Measurements from ENCODE around the gene KAZN.

The KAZN gene

DNA sequence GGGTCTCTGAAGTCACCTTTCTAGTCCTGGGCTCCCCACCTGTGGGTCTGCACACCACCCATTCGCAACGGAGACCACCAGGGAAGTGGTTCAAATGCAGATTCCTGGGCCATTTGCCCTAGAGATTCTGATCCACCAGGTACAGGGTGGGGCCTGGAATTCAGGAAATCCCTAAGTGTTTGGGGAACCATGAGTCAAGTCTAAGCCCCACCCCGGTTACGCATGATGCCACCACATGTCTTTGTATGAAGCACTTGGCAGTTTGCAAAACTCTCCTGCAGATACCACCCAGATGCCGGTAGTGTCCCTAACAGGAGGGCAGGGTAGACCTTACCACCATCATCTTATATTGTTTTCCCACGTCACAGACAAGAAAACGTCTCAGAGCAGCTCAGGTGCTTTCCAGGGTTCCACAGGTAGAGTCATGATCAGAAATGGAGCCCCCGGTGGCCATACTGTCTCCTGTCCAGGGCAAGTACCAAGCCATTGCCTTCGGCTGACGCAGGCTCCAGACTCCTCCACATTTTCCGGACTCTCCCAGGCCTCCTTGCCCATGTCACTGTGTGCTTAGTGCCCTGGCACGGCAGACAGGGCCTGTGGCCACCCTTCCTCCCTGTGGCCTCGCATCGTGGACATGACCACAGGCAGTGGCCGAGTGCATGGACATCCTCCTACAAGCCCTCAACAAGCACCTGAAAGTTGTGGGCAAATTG lies 465.9 kb downstream of the KAZN start:
- no peak for DNase-seq (ENCODE audit: low read depth in 1 of 2, low spot score in 1 of 2)

DNA sequence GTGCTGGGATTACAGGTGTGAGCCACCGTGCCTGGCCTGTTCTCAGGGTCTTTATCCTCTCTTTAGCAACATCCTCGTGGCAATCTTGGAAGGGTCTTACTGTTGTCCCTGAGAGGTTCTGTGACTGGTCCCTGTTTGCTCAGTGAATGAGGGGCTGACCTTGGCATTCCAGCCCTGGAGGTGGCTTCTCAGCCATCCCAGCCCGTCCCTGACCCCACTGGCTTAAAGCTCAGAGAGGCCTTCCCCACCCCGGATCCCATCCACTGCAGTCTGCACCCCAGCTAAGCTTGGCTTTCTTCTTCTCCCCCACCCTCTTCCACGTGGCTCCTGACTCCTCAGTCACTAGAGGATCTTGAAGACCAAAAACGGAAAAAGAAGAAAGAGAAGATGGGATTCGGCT lies 466.8 kb downstream of the KAZN start:
- no peak for DNase-seq (ENCODE audit: low read depth in 1 of 2, low spot score in 1 of 2)

GRCh38 chr1:15065736-15066135 lies 467.3 kb downstream of the KAZN start:
- DNase-seq (ENCODE audit: low read depth in 1 of 2, low spot score in 1 of 2): no peak

DNA sequence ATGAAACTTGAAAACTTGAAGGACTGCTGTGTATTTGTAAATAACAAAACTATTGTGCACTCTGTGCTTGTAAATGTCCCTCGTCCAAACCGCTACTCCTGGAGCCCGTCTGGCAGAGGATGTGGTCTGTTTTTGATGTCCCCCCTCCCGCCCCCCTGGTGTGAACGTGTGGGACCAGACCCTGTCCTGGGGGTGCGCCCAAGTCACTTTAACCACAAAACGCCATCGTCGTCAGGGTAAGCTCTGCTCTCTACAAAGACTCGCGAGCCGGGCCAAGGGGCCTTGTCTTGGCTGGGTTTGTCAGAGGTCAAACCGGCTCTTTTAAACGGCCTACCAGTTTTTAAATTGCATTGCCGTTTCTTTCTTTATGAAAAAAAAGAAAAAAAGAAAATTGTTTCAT lies 467.7 kb downstream of the KAZN start:
- no peak for DNase-seq (ENCODE audit: low read depth in 1 of 2, low spot score in 1 of 2)

- DNase-seq (ENCODE audit: low read depth in 1 of 2, low spot score in 1 of 2): no peak
These were observed 468.7 kb downstream of the KAZN start for GRCh38 chr1:15067148-15067547.

- no peak for DNase-seq (ENCODE audit: low read depth in 1 of 2, low spot score in 1 of 2)
These were observed 469.7 kb downstream of the KAZN start for GRCh38 chr1:15068152-15068551.

GRCh38 chr1:15068997-15069396 lies 470.5 kb downstream of the KAZN start:
- DNase-seq (ENCODE audit: low read depth in 1 of 2, low spot score in 1 of 2): no peak

GRCh38 chr1:15070145-15070748 lies 471.8 kb downstream of the KAZN start:
- DNase-seq (ENCODE audit: low read depth in 1 of 2, low spot score in 1 of 2): no peak

GRCh38 chr1:15071936-15072335 lies 473.5 kb downstream of the KAZN start:
- DNase-seq (ENCODE audit: low read depth in 1 of 2, low spot score in 1 of 2): no peak

- no peak for DNase-seq (ENCODE audit: low read depth in 1 of 2, low spot score in 1 of 2)
These were observed 475.4 kb downstream of the KAZN start for GRCh38 chr1:15073799-15074308.

DNA sequence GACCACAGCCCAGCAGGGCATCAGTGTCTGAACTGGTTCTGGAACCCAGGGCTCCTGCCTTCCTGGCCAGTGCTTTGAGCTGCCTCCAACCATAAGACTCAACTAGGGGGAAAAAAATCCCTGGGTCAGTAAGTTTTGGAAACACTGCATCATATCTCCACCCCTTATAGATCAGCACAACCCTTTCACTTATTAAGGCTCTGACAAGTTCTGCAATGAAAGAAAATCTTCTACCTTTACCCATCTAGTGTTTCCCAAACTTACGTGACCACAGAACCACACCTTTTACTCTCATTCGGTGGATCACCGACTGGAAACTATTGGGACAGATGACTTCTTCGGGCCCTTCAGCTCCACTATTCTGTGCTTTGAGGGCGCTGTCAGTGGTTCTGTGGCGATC lies 476.7 kb downstream of the KAZN start:
- DNase-seq (ENCODE audit: low read depth in 1 of 2, low spot score in 1 of 2): no peak

- DNase-seq (ENCODE audit: low read depth in 1 of 2, low spot score in 1 of 2): no peak
These were observed 477.3 kb downstream of the KAZN start for GRCh38 chr1:15075817-15076216.

- no peak for DNase-seq (ENCODE audit: low read depth in 1 of 2, low spot score in 1 of 2)
These were observed 478.3 kb downstream of the KAZN start for GRCh38 chr1:15076807-15077206.

- no peak for DNase-seq (ENCODE audit: low read depth in 1 of 2, low spot score in 1 of 2)
These were observed 478.9 kb downstream of the KAZN start for GRCh38 chr1:15077384-15077783.

DNA sequence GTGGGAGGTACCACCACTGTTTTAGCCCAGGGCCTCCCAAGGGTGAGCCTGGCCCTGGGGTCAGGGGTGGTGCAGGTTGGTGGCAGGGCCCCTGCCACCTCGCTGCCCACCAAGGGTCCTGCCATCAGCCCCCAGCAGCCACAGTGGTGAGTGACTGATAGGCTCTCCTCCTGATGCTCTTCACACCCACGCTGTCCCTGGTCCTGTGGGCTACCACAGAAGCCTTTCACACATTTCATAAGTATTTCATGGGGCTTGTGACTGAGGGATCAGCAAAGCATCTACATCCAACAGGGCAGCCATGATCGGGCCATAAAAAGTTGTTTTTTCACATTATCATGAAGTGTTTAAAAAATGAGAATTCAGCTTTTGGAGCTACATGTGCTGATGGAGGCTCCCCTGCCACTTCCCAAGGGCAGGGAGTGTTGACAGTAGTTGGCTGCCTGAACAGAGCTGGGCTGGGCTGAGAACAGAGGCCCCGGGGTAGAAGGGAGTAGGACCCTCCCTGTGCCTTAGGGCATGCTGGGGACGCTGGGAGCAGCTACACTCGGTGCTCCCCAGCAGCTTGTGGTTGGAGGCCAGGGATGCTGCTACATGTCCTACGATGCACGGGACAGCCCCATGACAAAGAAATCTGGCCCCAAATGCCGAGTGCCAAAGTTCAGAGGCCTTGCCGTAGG lies 482.0 kb downstream of the KAZN start:
- no peak for DNase-seq (ENCODE audit: low read depth in 1 of 2, low spot score in 1 of 2)

DNA sequence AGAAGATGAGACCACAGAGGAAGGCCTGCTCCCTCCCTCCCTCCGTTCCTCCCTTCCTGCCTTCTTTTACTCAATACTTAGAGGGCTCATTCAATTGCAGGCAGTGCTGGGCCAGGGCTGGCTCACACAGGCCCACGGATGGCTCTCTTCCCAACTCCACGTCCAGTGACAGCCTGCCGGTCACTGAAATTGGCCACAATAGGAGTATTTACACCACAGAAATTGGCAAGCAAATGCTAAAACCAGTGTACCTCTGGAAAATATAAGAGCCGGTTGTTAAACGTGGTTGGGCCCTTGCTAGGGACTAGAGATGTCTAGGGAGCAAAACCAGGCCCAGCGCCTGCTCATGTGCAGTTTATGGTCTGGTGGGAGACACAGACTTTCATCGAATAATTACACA lies 482.6 kb downstream of the KAZN start:
- no peak for DNase-seq (ENCODE audit: low read depth in 1 of 2, low spot score in 1 of 2)

DNA sequence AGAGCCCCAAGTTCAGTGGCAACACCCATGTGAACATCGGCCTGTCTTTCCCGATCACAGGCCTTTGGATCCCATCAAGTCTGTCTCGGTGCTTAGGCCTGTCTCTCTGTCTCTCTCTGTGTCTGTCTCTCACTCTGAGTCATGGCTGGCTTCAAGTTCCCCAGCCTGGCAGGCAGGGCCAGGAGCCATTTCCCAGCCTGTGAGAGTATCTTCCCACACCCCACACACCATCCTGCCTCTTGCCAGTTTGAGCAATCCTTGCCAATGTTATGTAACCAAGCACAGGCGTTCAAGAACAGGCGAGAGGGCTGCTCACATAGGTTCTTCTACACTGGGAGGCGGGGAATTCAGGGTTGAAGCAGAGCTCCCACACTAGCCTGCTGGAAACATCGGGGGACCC lies 485.1 kb downstream of the KAZN start:
- no peak for DNase-seq (ENCODE audit: low read depth in 1 of 2, low spot score in 1 of 2)

- DNase-seq (ENCODE audit: low read depth in 1 of 2, low spot score in 1 of 2): no peak
These were observed 489.9 kb downstream of the KAZN start for GRCh38 chr1:15088281-15088971.

DNA sequence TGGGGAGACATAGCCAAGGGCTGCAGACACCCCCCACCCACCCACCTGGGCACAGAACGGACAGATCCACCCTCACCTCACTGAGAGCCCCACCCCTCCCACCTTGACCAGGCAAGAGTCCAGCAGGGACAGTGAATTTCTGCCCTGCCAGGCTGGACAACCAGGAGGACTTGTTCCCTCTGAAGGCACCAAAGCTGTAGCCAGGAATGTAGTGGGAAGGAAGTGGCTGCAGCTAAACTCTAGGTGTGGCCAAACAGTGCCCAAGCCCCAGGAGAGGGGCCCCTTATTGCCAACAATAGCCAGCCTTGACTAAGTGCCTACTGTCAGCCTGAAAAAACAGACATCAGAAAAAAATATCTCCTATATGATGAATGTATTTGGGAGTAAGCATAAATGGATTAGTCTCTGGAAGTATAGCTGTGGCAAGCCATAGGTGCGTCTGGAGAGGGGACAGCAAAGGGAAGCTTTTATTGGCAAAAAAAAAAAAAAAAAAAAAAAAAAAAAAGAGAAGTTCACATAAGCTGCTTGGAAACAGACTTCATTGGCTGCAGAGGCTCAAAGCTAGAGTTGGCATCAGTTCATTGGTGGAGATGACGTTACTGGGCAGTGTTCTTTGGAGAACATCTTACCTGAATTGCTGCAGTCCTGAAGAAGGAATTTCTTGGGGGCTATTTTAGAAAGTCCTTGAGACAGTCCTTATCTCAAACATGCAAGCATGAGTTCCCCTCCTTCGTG lies 490.9 kb downstream of the KAZN start:
- no peak for DNase-seq (ENCODE audit: low read depth in 1 of 2, low spot score in 1 of 2)

- DNase-seq (ENCODE audit: low read depth in 1 of 2, low spot score in 1 of 2): no peak
These were observed 491.9 kb downstream of the KAZN start for GRCh38 chr1:15090373-15090772.

DNA sequence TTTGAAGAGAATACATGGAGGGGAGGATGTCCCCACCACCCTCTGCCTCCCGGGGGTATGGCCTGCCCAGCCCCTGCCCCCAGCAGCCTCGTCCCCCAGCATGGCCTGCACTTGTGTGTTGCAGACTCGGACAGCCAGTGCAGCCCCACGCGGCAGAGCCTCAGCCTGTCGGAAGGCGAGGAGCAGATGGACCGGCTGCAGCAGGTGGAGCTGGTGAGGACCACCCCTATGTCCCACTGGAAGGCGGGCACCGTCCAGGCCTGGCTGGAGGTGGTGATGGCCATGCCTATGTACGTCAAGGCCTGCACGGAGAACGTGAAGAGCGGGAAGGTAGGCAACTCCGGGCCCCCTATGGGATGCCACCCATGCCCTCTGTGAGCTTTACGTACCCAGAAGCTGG lies 495.6 kb downstream of the KAZN start:
- DNase-seq (ENCODE audit: low read depth in 1 of 2, low spot score in 1 of 2): no peak
